Astrocyte (in vitro differentiated cells and primary cell): ENCODE data around the gene ZNF554. TPM values are rescaled to one million over a fixed set of nuclear protein-coding genes. Genes with fewer than 3 reads are reported as not detected.

Source experiments
- DNase-seq: peaks from one replicate; pipeline ENCODE4 v3.0.0-alpha.2; 2010; ENCODE audit warnings: low read depth
- FAIRE-seq: peaks from 2 replicates; lab custom pipeline; 2011; peaks lifted over from hg19 to GRCh38; lab: Jason Lieb, UNC
- H2AFZ ChIP-seq: 2 replicates; pipeline ENCODE4 v1.6.0; 2012; ENCODE audit warnings: low read depth, low read length, inconsistent platforms
- H3K27ac ChIP-seq: 2 replicates; pipeline ENCODE4 v1.5.1; 2011; ENCODE audit warnings: low read depth, low read length, inconsistent platforms
- H3K27me3 ChIP-seq: 2 replicates; pipeline ENCODE4 v1.6.0; 2011; ENCODE audit warnings: low read length, inconsistent platforms; ENCODE audit not compliant: insufficient read depth
- H3K36me3 ChIP-seq: 2 replicates; pipeline ENCODE4 v1.5.1; 2011; ENCODE audit warnings: low read length, inconsistent platforms; ENCODE audit not compliant: insufficient read depth
- H3K4me1 ChIP-seq: 2 replicates; pipeline ENCODE4 v1.5.1; 2011; ENCODE audit warnings: low read length, inconsistent platforms; ENCODE audit not compliant: insufficient read depth
- H3K4me2 ChIP-seq: 2 replicates; pipeline ENCODE4 v1.6.0; 2012; ENCODE audit warnings: low read length, inconsistent platforms
- H3K4me3 ChIP-seq: 2 replicates; pipeline ENCODE4 v1.5.1; 2011; ENCODE audit warnings: low read depth, mild to moderate bottlenecking, low read length, inconsistent platforms; ENCODE audit not compliant: insufficient read depth
- H3K79me2 ChIP-seq: 2 replicates; pipeline ENCODE4 v1.6.0; 2012; ENCODE audit warnings: mild to moderate bottlenecking, low read length, inconsistent platforms; ENCODE audit not compliant: insufficient read depth
- H3K9ac ChIP-seq: 2 replicates; pipeline ENCODE4 v1.6.0; 2012; ENCODE audit warnings: mild to moderate bottlenecking, low read length, inconsistent platforms
- H3K9me3 ChIP-seq: 2 replicates; pipeline ENCODE4 v1.5.1; 2012; ENCODE audit warnings: low read depth, mild to moderate bottlenecking, low read length, inconsistent platforms; ENCODE audit not compliant: insufficient read depth
- H4K20me1 ChIP-seq: 2 replicates; pipeline ENCODE4 v1.6.0; 2012; ENCODE audit warnings: low read length, inconsistent platforms; ENCODE audit not compliant: insufficient read depth
- H3K27ac Mint-ChIP-seq: one replicate; pipeline ENCODE4 v1.8.0; 2021; ENCODE audit warnings: mild to moderate bottlenecking, mixed read lengths; ENCODE audit not compliant: unreplicated experiment
- H3K27me3 Mint-ChIP-seq: one replicate; pipeline ENCODE4 v1.8.0; 2021; ENCODE audit warnings: low read depth, mixed read lengths; ENCODE audit not compliant: unreplicated experiment
- H3K36me3 Mint-ChIP-seq: one replicate; pipeline ENCODE4 v1.8.0; 2021; ENCODE audit warnings: low read depth, mixed read lengths; ENCODE audit not compliant: unreplicated experiment
- H3K4me1 Mint-ChIP-seq: one replicate; pipeline ENCODE4 v1.8.0; 2021; ENCODE audit warnings: low read depth, mixed read lengths; ENCODE audit not compliant: unreplicated experiment
- H3K4me3 Mint-ChIP-seq: one replicate; pipeline ENCODE4 v1.8.0; 2021; ENCODE audit warnings: mild to moderate bottlenecking, moderate library complexity, mixed read lengths; ENCODE audit not compliant: unreplicated experiment
- H3K9me3 Mint-ChIP-seq: one replicate; pipeline ENCODE4 v1.8.0; 2021; ENCODE audit warnings: mild to moderate bottlenecking, mixed read lengths; ENCODE audit not compliant: unreplicated experiment
- CTCF ChIP-seq: IDR thresholded peaks from 2 replicates; pipeline ENCODE4 v1.5.1; 2011; ENCODE audit warnings: low read depth, mild to moderate bottlenecking, inconsistent platforms, low read length, moderate library complexity; ENCODE audit not compliant: insufficient read depth
- EZH2 ChIP-seq: IDR thresholded peaks from 2 replicates; pipeline ENCODE4 v1.6.1; 2012; ENCODE audit warnings: mild to moderate bottlenecking, low read length, inconsistent platforms; ENCODE audit not compliant: insufficient read depth
- total RNA-seq: library from RNA; stranded (reverse); gene quantifications from 2 replicates; pipeline ENCODE4 v1.2.1, GENCODE V29; 2021

Gene ZNF554
- total RNA-seq, 1 donor from 2014 or later, result 3.1 TPM

DNA sequence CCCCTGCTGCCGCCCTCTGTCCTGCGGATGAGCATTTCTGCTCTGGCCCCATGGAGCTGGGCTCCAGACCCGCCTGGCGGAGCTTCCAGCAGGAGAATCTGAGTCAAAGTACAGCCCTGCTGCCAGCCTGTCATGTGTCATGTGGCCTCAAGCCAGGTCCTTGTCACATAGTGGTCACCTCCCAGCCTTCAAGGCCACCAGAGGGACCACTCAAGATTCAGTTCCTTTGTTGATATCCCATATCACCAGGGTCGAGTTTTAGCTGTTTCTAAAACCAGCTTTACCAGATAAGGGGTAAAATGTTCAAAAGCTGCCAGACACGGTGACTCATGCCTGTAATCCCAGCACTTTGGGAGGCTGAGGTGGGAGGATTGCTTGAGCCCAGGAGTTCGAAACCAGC lies 20.9 kb upstream of the ZNF554 start:
- H3K27ac ChIP-seq, result no peak overlapping the region
- Mint-ChIP-seq H3K27ac (no peak overlapping the region), H3K4me1 (no peaks in the 10 kb centered on the region), H3K27me3 (no peaks in the 10 kb centered on the region), H3K36me3 (peaks cover 12% of the 10 kb centered on the region), H3K9me3 (no peaks in the 10 kb centered on the region), H3K4me3 (no peak overlapping the region)
- H3K4me1 ChIP-seq, result no peaks in the 10 kb centered on the region
- H3K4me3 ChIP-seq, result no peak overlapping the region
- peaks cover under 1% of the 10 kb centered on the region for H4K20me1 ChIP-seq
- DNase-seq (no peak), FAIRE-seq (no peak)
- H3K9ac ChIP-seq, result no peak overlapping the region
- no peaks in the 10 kb centered on the region for H3K9me3 ChIP-seq
- H2AFZ ChIP-seq, result no peak overlapping the region
- TF ChIP-seq CTCF (no peak), EZH2 (no peak)
- peaks cover 13% of the 10 kb centered on the region for H3K36me3 ChIP-seq
- peaks cover under 1% of the 10 kb centered on the region for H3K79me2 ChIP-seq
- H3K27me3 ChIP-seq, result no peaks in the 10 kb centered on the region
- H3K4me2 ChIP-seq, result no peak overlapping the region

- Mint-ChIP-seq H3K36me3 (peaks cover 14% of the 10 kb centered on the region), H3K4me1 (no peaks in the 10 kb centered on the region), H3K4me3 (no peak overlapping the region), H3K9me3 (no peaks in the 10 kb centered on the region), H3K27me3 (no peaks in the 10 kb centered on the region), H3K27ac (no peak overlapping the region)
- Histone ChIP-seq H3K4me1 (no peaks in the 10 kb centered on the region), H3K27me3 (no peaks in the 10 kb centered on the region), H3K4me2 (no peak overlapping the region), H3K27ac (no peak overlapping the region), H3K9ac (no peak overlapping the region), H4K20me1 (no peaks in the 10 kb centered on the region), H2AFZ (no peak overlapping the region), H3K4me3 (no peak overlapping the region), H3K79me2 (no peaks in the 10 kb centered on the region), H3K9me3 (no peaks in the 10 kb centered on the region), H3K36me3 (peaks cover 9% of the 10 kb centered on the region)
- no peak for FAIRE-seq
- TF ChIP-seq EZH2, result no peak
- no peak for TF ChIP-seq CTCF
- DNase-seq, result no peak
Observed at GRCh38 chr19:2799273-2800020, 20.2 kb upstream of the ZNF554 start.

- no peak for DNase-seq
- Histone ChIP-seq H3K4me2 (no peak overlapping the region), H2AFZ (no peak overlapping the region), H3K4me3 (no peak overlapping the region), H3K36me3 (peaks cover 9% of the 10 kb centered on the region), H3K27ac (no peak overlapping the region), H3K9ac (no peak overlapping the region), H3K27me3 (no peaks in the 10 kb centered on the region), H3K9me3 (no peaks in the 10 kb centered on the region), H3K4me1 (no peaks in the 10 kb centered on the region), H3K79me2 (no peaks in the 10 kb centered on the region), H4K20me1 (no peaks in the 10 kb centered on the region)
- Mint-ChIP-seq H3K36me3 (peaks cover 16% of the 10 kb centered on the region), H3K9me3 (no peaks in the 10 kb centered on the region), H3K27me3 (no peaks in the 10 kb centered on the region), H3K4me3 (no peak overlapping the region), H3K27ac (no peak overlapping the region), H3K4me1 (no peaks in the 10 kb centered on the region)
- TF ChIP-seq EZH2 (no peak), CTCF (no peak)
- no peak for FAIRE-seq
Observed at GRCh38 chr19:2800506-2800905, 19.2 kb upstream of the ZNF554 start.
